Loucy (cell line): ENCODE results near the gene ITGB3.
"Not testable (repeated sequence)": the region's sequence is repeated elsewhere in the genome, so short reads cannot be mapped to it uniquely, and the experiment has no call there.

Source experiments
- H2AFZ ChIP-seq: fragments of 200-600 bp; sonication (generic); 2 replicates; pipeline ENCODE4 v1.6.0; 2016; ENCODE audit warnings: antibody characterized with exemption, mild to moderate bottlenecking, low read length, moderate library complexity
- H3F3A ChIP-seq: fragments of 200-600 bp; 2 replicates; pipeline ENCODE4 v1.6.0; 2016; ENCODE audit warnings: antibody characterized with exemption, low read depth, mild to moderate bottlenecking
- H3K27me3 ChIP-seq: fragments of 200-600 bp; sonication (generic); 2 replicates; pipeline ENCODE4 v1.6.1; 2014; ENCODE audit warnings: low read length, mild to moderate bottlenecking; ENCODE audit not compliant: insufficient read depth, poor library complexity, severe bottlenecking
- H3K36me3 ChIP-seq: fragments of 200-600 bp; sonication (generic); 2 replicates; pipeline ENCODE4 v1.6.1; 2016; ENCODE audit warnings: low read length; ENCODE audit not compliant: insufficient read depth
- H3K4me1 ChIP-seq: fragments of 200-600 bp; sonication (generic); 2 replicates; pipeline ENCODE4 v1.5.1; 2014; ENCODE audit warnings: low read length, mild to moderate bottlenecking; ENCODE audit not compliant: insufficient read depth, poor library complexity, severe bottlenecking
- H3K4me2 ChIP-seq: fragments of 200-600 bp; sonication (generic); 2 replicates; pipeline ENCODE4 v1.6.0; 2014; ENCODE audit warnings: antibody characterized with exemption, low read length, low read depth, mild to moderate bottlenecking; ENCODE audit not compliant: poor library complexity, severe bottlenecking
- H3K4me3 ChIP-seq: fragments of 200-600 bp; sonication (generic); 2 replicates; pipeline ENCODE4 v1.5.1; 2014; ENCODE audit warnings: low read length, mild to moderate bottlenecking, mixed read lengths; ENCODE audit not compliant: poor library complexity, severe bottlenecking
- H3K79me2 ChIP-seq: fragments of 200-600 bp; sonication (generic); 2 replicates; pipeline ENCODE4 v1.6.1; 2014; ENCODE audit warnings: low read length; ENCODE audit not compliant: insufficient read depth
- H3K9ac ChIP-seq: fragments of 200-600 bp; sonication (generic); 2 replicates; pipeline ENCODE4 v1.6.0; 2014; ENCODE audit warnings: mild to moderate bottlenecking, low read depth, low read length, moderate library complexity; ENCODE audit not compliant: poor library complexity, severe bottlenecking
- H3K9me2 ChIP-seq: fragments of 200-600 bp; sonication (generic); replicated peaks from 2 replicates; pipeline ENCODE4 v1.6.1; 2016; ENCODE audit warnings: low read depth, low read length, mixed read lengths
- H3K9me3 ChIP-seq: fragments of 200-600 bp; sonication (generic); 2 replicates; pipeline ENCODE4 v1.6.1; 2014; ENCODE audit warnings: mild to moderate bottlenecking, antibody characterized with exemption, low read length, low read depth; ENCODE audit not compliant: insufficient read depth
- H4K20me1 ChIP-seq: fragments of 200-600 bp; sonication (generic); 2 replicates; pipeline ENCODE4 v1.6.0; 2014; ENCODE audit warnings: antibody characterized with exemption, low read length, mild to moderate bottlenecking; ENCODE audit not compliant: insufficient read depth, poor library complexity, severe bottlenecking
- EZH2phosphoT487 ChIP-seq: fragments of 200-600 bp; IDR thresholded peaks from 2 replicates; pipeline ENCODE4 v1.6.1; 2018; ENCODE audit warnings: antibody characterized with exemption, mild to moderate bottlenecking, moderate library complexity, borderline replicate concordance
- TF ChIP-seq, protein P1 (sequence below): fragments of 200-600 bp; sonication (generic); conservative IDR thresholded peaks from 2 replicates; pipeline ENCODE4 v1.5.1; 2014; ENCODE audit warnings: mild to moderate bottlenecking, antibody characterized with exemption, low read length

The ITGB3 gene

DNA sequence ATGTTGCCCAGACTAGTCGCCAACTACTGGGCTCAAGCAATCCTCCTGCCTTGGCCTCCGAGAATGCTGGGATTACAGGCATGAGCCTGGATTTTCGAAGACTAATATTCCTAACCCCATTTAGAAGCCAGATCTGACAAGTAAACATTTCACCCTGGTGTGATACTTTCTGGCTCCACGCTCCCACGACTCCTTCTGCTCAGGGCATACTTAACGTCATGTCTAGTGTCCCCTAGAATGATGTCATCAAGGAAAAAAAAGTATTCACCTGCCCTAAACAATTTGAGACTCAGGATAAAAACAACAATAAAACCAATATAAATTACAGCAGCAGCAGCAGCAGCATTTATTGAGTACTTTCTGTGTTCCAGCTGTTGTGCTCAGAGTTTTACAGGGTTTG is 13.2 kb downstream of the ITGB3 start:
- Histone ChIP-seq H3K4me1 (no peaks in the 10 kb centered on the region), H3K27me3 (no peaks in the 10 kb centered on the region), H4K20me1 (no peaks in the 10 kb centered on the region), H3K9ac (no peak overlapping the region), H3K4me2 (no peak overlapping the region), H2AFZ (no peak overlapping the region), H3F3A (no peaks in the 10 kb centered on the region), H3K9me3 (peaks cover 10% of the 10 kb centered on the region; the same call in 1 of the 2 replicates), H3K9me2 (no peaks in the 10 kb centered on the region), H3K4me3 (no peak overlapping the region), H3K36me3 (no peaks in the 10 kb centered on the region), H3K79me2 (no peaks in the 10 kb centered on the region)
- no peak for TF ChIP-seq EZH2phosphoT487
- TF ChIP-seq, protein P1, sequence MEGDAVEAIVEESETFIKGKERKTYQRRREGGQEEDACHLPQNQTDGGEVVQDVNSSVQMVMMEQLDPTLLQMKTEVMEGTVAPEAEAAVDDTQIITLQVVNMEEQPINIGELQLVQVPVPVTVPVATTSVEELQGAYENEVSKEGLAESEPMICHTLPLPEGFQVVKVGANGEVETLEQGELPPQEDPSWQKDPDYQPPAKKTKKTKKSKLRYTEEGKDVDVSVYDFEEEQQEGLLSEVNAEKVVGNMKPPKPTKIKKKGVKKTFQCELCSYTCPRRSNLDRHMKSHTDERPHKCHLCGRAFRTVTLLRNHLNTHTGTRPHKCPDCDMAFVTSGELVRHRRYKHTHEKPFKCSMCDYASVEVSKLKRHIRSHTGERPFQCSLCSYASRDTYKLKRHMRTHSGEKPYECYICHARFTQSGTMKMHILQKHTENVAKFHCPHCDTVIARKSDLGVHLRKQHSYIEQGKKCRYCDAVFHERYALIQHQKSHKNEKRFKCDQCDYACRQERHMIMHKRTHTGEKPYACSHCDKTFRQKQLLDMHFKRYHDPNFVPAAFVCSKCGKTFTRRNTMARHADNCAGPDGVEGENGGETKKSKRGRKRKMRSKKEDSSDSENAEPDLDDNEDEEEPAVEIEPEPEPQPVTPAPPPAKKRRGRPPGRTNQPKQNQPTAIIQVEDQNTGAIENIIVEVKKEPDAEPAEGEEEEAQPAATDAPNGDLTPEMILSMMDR = no peak

DNA sequence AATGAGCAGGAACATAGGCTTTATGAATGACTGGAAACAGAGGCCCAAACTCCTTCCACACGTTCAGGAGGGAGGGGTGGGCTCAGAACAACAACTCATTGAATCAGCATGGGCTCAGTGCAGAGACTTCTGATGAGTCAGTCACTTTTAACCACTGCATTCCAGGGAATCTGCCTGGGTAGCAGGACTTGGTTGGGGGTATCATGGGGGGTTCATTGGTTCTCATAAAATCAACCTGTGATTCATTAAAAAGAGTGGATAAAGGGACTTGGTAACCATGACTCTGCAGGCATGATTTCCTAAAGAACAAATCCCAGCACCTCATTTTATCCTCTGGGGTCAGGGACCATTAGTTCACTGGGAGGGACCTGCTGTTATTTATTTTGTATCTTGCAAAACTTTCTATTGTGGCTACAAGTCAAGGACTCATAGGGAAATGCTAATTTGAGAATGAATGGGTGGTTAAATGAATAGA is 13.8 kb downstream of the ITGB3 start:
- H3K4me1 ChIP-seq = no peaks in the 10 kb centered on the region
- H3K36me3 ChIP-seq = no peaks in the 10 kb centered on the region
- no peak overlapping the region for H3K4me2 ChIP-seq
- H3K9ac ChIP-seq = no peak overlapping the region
- TF ChIP-seq, protein P1 = no peak
- TF ChIP-seq EZH2phosphoT487 = no peak
- H3K27me3 ChIP-seq = no peaks in the 10 kb centered on the region
- no peak overlapping the region for H2AFZ ChIP-seq
- H3K4me3 ChIP-seq = no peak overlapping the region
- peaks cover 10% of the 10 kb centered on the region; the same call in 1 of the 2 replicates for H3K9me3 ChIP-seq
- H4K20me1 ChIP-seq = no peaks in the 10 kb centered on the region
- no peaks in the 10 kb centered on the region for H3K9me2 ChIP-seq
- H3F3A ChIP-seq = no peaks in the 10 kb centered on the region
- no peaks in the 10 kb centered on the region for H3K79me2 ChIP-seq

DNA sequence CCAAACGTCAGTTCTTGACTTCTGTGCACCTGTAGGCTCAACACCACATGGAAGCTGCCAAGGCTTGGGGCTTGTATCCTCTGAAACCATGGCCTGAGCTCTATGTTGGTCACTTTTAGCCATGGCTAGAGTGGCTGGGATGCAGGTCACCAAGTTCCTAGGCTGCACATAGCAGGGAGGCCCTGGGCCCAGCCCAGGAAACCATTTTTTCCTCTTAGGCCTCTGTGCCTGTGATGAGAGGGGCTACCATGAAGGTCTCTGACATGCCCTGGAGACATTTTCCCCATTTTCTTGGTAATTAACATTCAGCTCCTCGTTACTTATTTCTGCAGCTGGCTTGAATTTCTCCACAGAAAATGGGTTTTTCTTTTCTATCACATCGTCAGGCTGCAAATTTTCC is 15.3 kb downstream of the ITGB3 start:
- not testable (repeated sequence) for H3K4me3 ChIP-seq, H3K9ac ChIP-seq, H2AFZ ChIP-seq, H3K79me2 ChIP-seq, H4K20me1 ChIP-seq, H3K9me2 ChIP-seq, H3K4me2 ChIP-seq, H3F3A ChIP-seq, H3K27me3 ChIP-seq, H3K4me1 ChIP-seq, H3K36me3 ChIP-seq
- peaks cover 10% of the 10 kb centered on the region; the same call in 1 of the 2 replicates for H3K9me3 ChIP-seq

DNA sequence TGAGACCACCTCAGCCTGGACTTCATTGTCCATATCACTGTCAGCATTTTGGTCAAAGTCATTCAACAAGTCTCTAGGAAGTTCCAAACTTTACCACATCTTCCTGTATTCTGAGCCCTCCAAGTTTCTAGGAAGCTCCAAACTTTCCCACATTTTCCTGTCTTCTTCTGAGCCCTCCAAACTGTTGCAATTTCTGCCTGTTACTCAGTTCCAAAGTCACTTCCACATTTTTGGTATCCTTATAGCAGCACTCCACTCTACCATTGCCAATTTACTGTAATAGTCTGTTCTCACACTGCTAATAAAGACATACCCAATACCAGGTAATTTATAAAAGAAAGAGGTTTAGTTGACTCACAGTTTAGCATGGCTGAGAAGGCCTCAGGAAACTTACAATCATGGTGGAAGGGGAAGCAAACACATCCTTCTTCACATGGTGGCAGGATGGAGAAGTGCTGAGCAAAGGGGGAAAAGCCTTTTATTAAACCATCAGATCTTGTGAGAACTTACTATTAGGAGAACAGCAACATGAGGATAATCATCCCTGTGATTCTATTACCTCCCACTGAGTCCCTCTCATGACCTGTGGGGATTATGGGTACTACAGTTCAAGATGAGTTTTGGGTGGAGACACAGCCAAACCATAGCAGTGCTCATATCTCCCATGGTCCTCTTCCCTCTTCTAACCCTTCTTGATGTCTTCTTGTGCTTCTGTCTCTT is 16.1 kb downstream of the ITGB3 start:
- H3K79me2 ChIP-seq, H3K9ac ChIP-seq, H3K36me3 ChIP-seq, H2AFZ ChIP-seq, H3F3A ChIP-seq, H3K4me3 ChIP-seq, H3K27me3 ChIP-seq, H4K20me1 ChIP-seq, H3K9me2 ChIP-seq, H3K4me2 ChIP-seq, H3K4me1 ChIP-seq: not testable (repeated sequence)
- H3K9me3 ChIP-seq = peaks cover 10% of the 10 kb centered on the region; the same call in 1 of the 2 replicates
